C4-2B (cell line): ENCODE data around the gene CDC42BPA.

Source experiments
- H3K27ac ChIP-seq: fragments of 450-650 bp; 2 replicates; pipeline ENCODE4 v1.5.1; 2017
- CTCF ChIP-seq: fragments of 450-650 bp; conservative IDR thresholded peaks from 2 replicates; pipeline ENCODE4 v1.5.1; 2017; ENCODE audit warnings: mild to moderate bottlenecking
- ZFX ChIP-seq: fragments of 450-650 bp; IDR thresholded peaks from 2 replicates; pipeline ENCODE4 v1.6.1; 2017

The CDC42BPA gene

GRCh38 chr1:226982451-226983177 lies 335.7 kb downstream of the CDC42BPA start:
- TF ChIP-seq CTCF (no peak), ZFX (no peak)
- H3K27ac ChIP-seq = no peak overlapping the region

DNA sequence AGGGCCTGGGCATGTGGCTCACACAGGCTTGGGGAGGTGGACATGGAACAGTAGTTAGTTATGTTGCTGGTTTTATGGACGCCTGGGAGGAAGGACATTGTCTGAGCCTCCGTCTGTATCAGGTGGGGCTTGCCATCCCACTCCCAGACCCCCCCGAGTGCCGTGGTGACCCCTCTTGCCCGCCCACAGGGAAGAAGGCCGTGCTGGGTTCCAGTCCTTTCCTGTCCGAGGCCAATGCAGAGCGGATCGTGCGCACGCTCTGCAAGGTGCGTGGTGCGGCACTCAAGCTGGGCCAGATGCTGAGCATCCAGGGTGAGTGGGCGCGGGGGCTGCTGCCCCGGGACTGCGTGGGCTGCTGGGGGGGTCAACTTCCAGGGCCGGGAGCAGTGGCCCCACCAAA lies 336.5 kb downstream of the CDC42BPA start:
- no peak overlapping the region for H3K27ac ChIP-seq
- TF ChIP-seq CTCF = no peak
- 0 out of 2 replicates have a peak, but pooled peaks have one; percentile 2 for TF ChIP-seq ZFX

GRCh38 chr1:226981386-226981817 lies 336.9 kb downstream of the CDC42BPA start:
- TF ChIP-seq CTCF (no peak), ZFX (peak; percentile 6; the same call in 1 of the 2 replicates)
- H3K27ac ChIP-seq = no peak overlapping the region

DNA sequence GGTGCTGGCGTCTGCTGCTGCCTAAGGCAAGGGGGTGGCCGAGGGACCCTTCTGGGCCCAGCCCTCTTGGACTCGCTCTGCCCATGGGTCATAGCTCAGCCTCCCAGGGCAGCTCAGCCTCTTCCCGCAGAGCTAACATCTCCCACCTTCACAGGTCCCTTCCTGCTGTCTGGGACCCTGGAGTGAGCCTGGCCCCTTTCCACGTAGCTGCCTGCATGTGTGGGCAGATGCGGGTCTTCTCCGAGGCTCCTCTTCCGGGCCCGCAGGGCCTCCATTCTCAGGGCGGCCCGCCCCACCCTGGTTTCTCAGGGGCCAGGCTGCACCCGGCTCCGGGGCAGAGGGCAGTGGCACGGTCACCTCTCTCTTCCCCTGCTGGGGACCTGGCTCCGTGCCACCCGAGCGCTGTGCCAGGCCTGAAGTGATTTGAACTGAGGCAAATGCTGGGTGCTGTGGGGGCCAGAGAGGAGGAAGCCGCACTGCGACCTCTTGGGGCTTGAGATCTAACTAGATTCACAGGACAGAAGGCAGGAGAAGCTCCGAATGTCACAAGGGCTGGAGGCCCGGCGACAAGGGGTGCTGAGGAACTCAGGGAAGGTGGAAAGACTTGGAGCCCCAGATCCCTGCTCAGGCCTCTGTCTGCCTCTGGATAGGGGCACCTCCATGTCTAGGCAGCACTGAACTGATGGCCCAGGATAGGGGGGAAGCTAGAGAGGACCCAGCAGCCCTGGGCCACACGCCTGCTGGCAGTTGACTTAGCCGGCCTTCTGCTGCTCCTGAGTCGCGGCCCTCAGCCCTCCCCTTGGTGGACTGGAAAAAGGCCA lies 337.5 kb downstream of the CDC42BPA start:
- no peak overlapping the region for H3K27ac ChIP-seq
- no peak for TF ChIP-seq ZFX
- TF ChIP-seq CTCF = no peak

DNA sequence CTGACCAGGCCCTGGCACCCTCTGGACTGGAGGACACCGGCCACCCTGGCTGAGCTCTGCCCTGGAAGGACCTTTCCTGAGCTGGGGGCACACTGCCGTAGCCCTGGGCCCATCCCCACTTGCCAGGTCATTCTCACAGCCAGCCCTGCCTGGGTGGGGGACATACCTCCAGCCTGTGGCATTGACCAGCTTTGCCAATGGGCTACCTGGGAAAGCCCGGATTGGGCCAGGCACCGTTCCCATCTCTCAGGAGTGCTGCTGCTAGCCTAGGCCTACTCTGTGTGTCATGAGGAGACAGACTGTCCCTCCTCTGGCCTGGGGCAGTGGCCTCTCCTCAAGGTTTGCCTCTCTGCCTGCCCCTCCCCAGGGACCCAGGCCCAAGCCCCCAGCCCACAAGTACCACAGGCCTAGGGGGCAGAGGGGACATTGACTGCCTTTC lies 338.2 kb downstream of the CDC42BPA start:
- TF ChIP-seq ZFX = no peak
- no peak for TF ChIP-seq CTCF
- no peak overlapping the region for H3K27ac ChIP-seq

DNA sequence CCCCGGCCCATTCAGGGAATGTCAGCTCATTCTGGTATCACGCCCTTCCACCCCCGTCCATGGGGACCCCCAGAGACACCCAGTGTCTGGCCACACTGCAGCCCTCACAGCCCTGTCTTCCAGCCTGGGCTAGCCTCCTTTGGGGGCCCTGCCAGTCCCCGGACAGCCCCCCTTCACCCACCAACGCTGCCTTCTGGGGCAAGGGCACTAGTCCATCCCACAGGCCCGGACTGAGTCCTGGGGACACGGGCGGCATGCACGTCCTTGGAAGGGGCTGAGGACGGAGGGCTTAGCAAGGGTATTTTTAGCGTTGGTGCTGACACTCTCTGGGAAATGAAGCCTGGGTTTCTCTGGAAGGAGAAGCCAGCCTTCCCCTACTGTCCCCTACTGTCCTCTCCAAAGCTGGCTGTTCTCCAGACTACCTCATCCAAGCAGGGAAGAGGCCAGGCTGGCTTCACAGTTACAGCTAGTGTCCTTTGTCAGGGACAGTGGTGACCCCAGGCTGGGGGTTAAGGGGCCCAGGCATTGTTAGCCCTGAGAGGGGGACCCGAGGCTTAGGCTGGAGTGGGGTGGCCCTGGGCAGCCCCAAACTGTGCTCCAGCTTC lies 338.7 kb downstream of the CDC42BPA start:
- TF ChIP-seq ZFX = no peak
- TF ChIP-seq CTCF = no peak
- H3K27ac ChIP-seq = no peak overlapping the region

- no peak overlapping the region for H3K27ac ChIP-seq
- TF ChIP-seq CTCF (no peak), ZFX (no peak)
Measured at GRCh38 chr1:226979115-226979516, 339.2 kb downstream of the CDC42BPA start.
